ENCODE data around the gene FZD10.

The FZD10 gene

GRCh38 chr12:130203151-130203550, 40.9 kb downstream of the FZD10 start:
- no peak for DNase-seq (ENCODE audit: extremely low read depth in 1 of 2, low read depth in 1 of 2)

- no peak for DNase-seq (ENCODE audit: extremely low read depth in 1 of 2, low read depth in 1 of 2)
Measured at GRCh38 chr12:130204541-130204953, 42.3 kb downstream of the FZD10 start.

- DNase-seq (ENCODE audit: extremely low read depth in 1 of 2, low read depth in 1 of 2) = no peak
Measured at GRCh38 chr12:130205495-130205894, 43.2 kb downstream of the FZD10 start.

- no peak for DNase-seq (ENCODE audit: extremely low read depth in 1 of 2, low read depth in 1 of 2)
Measured at GRCh38 chr12:130212384-130212989, 50.2 kb downstream of the FZD10 start.

GRCh38 chr12:130213249-130213648, 51.0 kb downstream of the FZD10 start:
- DNase-seq (ENCODE audit: extremely low read depth in 1 of 2, low read depth in 1 of 2) = no peak

- no peak for DNase-seq (ENCODE audit: extremely low read depth in 1 of 2, low read depth in 1 of 2)
Measured at GRCh38 chr12:130214686-130215395, 52.6 kb downstream of the FZD10 start.
